ENCODE measurements around the gene ATXN7L3. TPM values are rescaled to one million over a fixed set of nuclear protein-coding genes. Genes with fewer than 3 reads are reported as not detected.

ATXN7L3 gene
- total and polyA plus RNA-seq, 10 of the 15 experiments (the other 5 are each of a cell fraction or from before 2014, with no cell fraction given) = 0.71 to 78.7 (median 32.7) TPM

DNA sequence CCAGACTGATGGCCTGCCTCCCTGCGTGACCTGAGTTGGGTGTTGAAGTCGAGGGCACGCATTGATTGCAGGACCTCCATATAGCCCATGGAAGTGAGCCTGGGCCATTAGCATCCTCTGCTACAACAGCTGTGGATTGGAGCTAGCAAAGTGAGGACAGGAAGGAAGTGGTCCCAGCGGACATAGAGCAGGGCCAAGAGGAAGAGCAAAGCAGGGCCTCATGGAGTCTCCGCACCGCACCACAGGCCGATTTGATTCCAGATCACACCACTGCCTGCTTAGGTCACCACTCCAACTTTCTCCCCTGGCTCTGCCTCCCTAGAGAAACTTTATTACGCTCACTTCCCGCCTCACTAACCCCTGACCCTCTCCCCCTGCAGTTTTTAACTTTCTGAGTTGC is 30.5 kb upstream of the ATXN7L3 start (continued):
- TF ChIP-seq, protein P1, sequence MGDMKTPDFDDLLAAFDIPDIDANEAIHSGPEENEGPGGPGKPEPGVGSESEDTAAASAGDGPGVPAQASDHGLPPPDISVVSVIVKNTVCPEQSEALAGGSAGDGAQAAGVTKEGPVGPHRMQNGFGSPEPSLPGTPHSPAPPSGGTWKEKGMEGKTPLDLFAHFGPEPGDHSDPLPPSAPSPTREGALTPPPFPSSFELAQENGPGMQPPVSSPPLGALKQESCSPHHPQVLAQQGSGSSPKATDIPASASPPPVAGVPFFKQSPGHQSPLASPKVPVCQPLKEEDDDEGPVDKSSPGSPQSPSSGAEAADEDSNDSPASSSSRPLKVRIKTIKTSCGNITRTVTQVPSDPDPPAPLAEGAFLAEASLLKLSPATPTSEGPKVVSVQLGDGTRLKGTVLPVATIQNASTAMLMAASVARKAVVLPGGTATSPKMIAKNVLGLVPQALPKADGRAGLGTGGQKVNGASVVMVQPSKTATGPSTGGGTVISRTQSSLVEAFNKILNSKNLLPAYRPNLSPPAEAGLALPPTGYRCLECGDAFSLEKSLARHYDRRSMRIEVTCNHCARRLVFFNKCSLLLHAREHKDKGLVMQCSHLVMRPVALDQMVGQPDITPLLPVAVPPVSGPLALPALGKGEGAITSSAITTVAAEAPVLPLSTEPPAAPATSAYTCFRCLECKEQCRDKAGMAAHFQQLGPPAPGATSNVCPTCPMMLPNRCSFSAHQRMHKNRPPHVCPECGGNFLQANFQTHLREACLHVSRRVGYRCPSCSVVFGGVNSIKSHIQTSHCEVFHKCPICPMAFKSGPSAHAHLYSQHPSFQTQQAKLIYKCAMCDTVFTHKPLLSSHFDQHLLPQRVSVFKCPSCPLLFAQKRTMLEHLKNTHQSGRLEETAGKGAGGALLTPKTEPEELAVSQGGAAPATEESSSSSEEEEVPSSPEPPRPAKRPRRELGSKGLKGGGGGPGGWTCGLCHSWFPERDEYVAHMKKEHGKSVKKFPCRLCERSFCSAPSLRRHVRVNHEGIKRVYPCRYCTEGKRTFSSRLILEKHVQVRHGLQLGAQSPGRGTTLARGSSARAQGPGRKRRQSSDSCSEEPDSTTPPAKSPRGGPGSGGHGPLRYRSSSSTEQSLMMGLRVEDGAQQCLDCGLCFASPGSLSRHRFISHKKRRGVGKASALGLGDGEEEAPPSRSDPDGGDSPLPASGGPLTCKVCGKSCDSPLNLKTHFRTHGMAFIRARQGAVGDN (IDR thresholded peaks at IDR 0.05) = no peak

DNA sequence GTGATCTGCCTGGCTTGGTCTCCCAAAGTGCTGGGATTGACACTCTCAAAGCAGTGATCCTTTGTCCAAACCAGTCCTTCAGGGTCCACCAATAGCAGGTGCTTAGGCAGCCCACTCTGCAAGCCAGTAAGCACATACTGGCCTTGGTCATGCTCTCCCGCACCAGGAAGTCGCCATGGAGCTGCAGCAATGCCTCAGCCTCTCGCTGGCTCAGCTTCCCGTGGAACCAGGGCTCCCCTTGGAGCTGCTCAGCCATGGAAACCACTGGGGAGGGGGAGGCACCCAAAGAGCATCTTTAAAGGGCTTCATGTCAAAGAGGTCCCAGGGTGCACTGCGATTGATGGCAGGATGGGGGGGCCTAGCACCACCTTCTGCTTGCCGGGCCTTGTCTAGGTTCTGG is 29.4 kb upstream of the ATXN7L3 start:
- FAIRE-seq = no peak
- TF ChIP-seq YY1 (IDR thresholded peaks at IDR 0.05; ENCODE audit: low read depth, low read length) (no peak), CBFB (IDR thresholded peaks at IDR 0.05; ENCODE audit: low read depth) (no peak), SMAD1 (IDR thresholded peaks at IDR 0.05; ENCODE audit: low read depth, partially characterized antibody) (no peak), POU2F2 (IDR thresholded peaks at IDR 0.05; ENCODE audit: borderline replicate concordance, low read depth, low read length) (no peak), ZSCAN29 (IDR thresholded peaks at IDR 0.05) (no peak), SIN3A (IDR thresholded peaks at IDR 0.05; ENCODE audit: low read depth, low read length) (no peak), RELA (IDR thresholded peaks at IDR 0.05; ENCODE audit: borderline replicate concordance, partially characterized antibody) (no peak)
- TF ChIP-seq, protein P2, sequence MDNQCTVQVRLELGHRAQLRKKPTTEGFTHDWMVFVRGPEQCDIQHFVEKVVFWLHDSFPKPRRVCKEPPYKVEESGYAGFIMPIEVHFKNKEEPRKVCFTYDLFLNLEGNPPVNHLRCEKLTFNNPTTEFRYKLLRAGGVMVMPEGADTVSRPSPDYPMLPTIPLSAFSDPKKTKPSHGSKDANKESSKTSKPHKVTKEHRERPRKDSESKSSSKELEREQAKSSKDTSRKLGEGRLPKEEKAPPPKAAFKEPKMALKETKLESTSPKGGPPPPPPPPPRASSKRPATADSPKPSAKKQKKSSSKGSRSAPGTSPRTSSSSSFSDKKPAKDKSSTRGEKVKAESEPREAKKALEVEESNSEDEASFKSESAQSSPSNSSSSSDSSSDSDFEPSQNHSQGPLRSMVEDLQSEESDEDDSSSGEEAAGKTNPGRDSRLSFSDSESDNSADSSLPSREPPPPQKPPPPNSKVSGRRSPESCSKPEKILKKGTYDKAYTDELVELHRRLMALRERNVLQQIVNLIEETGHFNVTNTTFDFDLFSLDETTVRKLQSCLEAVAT (IDR thresholded peaks at IDR 0.05) = no peak
- H3K9me3 ChIP-seq (replicated peaks; ENCODE audit: control insufficient read depth, insufficient read depth, low read length) = no peaks in the 10 kb centered on the region
- POLR2A ChIA-PET = no interaction called here
- no peak overlapping the region for H3K4me2 ChIP-seq (ENCODE audit: control insufficient read depth, insufficient read depth)
- H3K27ac ChIP-seq (ENCODE audit: control insufficient read depth, insufficient read depth) = no peak overlapping the region
- no peak for ATAC-seq
- H2AFZ ChIP-seq (ENCODE audit: control insufficient read depth, low read depth, low read length) = no peak overlapping the region
- no peak overlapping the region for H3K4me3 ChIP-seq
- no peaks in the 10 kb centered on the region for H3K4me1 ChIP-seq (ENCODE audit: control insufficient read depth, insufficient read depth, low read length)
- WGBS (ENCODE audit: insufficient coverage, insufficient replicate concordance, low lambda C conversion rate, missing lambda C conversion rate) = 58% methylated on average over 6 of the region's 6 CpGs
- in situ Hi-C loops (cut with MboI) (loop anchor here (5.0 kb wide), 1 partner anchor 48 kb away; no protein-coding TSS in a partner anchor), intact Hi-C loops (cut with micrococcal nuclease; ENCODE audit: unreplicated experiment) (no loop called here)
- no peaks in the 10 kb centered on the region for H3K27me3 ChIP-seq (replicated peaks in 1 of 2; ENCODE audit: control insufficient read depth in 2 of 2, insufficient read depth in 2 of 2, low read length in 1 of 2)
- H3K36me3 ChIP-seq (ENCODE audit: control insufficient read depth in 2 of 2, insufficient read depth in 2 of 2, low read length in 1 of 2) = no peaks in the 10 kb centered on the region
- BruUV-seq (replicated peaks) = no TSS peak
- RAD21 ChIA-PET (ENCODE audit: unreplicated experiment) = no interaction called here
- CTCF ChIA-PET = no interaction called here
- H4K20me1 ChIP-seq (ENCODE audit: control insufficient read depth, insufficient read depth) = no peaks in the 10 kb centered on the region
- SMC1A ChIA-PET (ENCODE audit: uncharacterized antibody, unreplicated experiment) = no interaction called here
- no peaks in the 10 kb centered on the region for H3K79me2 ChIP-seq (ENCODE audit: control insufficient read depth, insufficient read depth, low read length)
- DNase-seq (ENCODE audit: low read depth, low spot score) = no peak
- H3K9ac ChIP-seq (ENCODE audit: control insufficient read depth, insufficient read depth, low read length) = no peak overlapping the region
